NCI-H446 treated with DMSO at 0.1 percent for 48 hours (cell line): Measurements from ENCODE around the gene PXMP2.

Experiments
- DNase-seq: peaks from one replicate; lab custom pipeline; 2025; lab: John Stamatoyannopoulos, UW

The PXMP2 gene

GRCh38 chr12:132695431-132695830 is 8.0 kb downstream of the PXMP2 start:
- DNase-seq, result no peak

GRCh38 chr12:132698341-132698740 is 11.0 kb downstream of the PXMP2 start:
- DNase-seq, result no peak

GRCh38 chr12:132700212-132700822 is 12.9 kb downstream of the PXMP2 start:
- no peak for DNase-seq

GRCh38 chr12:132702640-132703039 is 15.3 kb downstream of the PXMP2 start:
- no peak for DNase-seq

- no peak for DNase-seq
Observed at GRCh38 chr12:132703641-132704040, 16.3 kb downstream of the PXMP2 start.

- DNase-seq, result no peak
Observed at GRCh38 chr12:132707241-132707640, 19.9 kb downstream of the PXMP2 start.

GRCh38 chr12:132708150-132708549 is 20.8 kb downstream of the PXMP2 start:
- no peak for DNase-seq

GRCh38 chr12:132710043-132710404 is 22.6 kb downstream of the PXMP2 start:
- no peak for DNase-seq

GRCh38 chr12:132710405-132711079 is 23.2 kb downstream of the PXMP2 start, which contains the start of gene PGAM5:
PGAM5 (plus strand) TSS chr12:132710842; CDS start chr12:132710877, 35 bp downstream.
- DNase-seq, result peak; percentile 45

GRCh38 chr12:132711080-132711843 is 23.9 kb downstream of the PXMP2 start:
- no peak for DNase-seq

- DNase-seq, result no peak
Observed at GRCh38 chr12:132713123-132713522, 25.7 kb downstream of the PXMP2 start.

- no peak for DNase-seq
Observed at GRCh38 chr12:132715874-132716273, 28.5 kb downstream of the PXMP2 start.

- DNase-seq, result no peak
Observed at GRCh38 chr12:132716356-132716755, 29.0 kb downstream of the PXMP2 start.

GRCh38 chr12:132717011-132717410 is 29.6 kb downstream of the PXMP2 start:
- no peak for DNase-seq

- no peak for DNase-seq
Observed at GRCh38 chr12:132717531-132718387, 30.4 kb downstream of the PXMP2 start.

GRCh38 chr12:132718644-132719043 is 31.3 kb downstream of the PXMP2 start:
- DNase-seq, result no peak

GRCh38 chr12:132719141-132719953 is 32.0 kb downstream of the PXMP2 start:
- DNase-seq, result no peak

GRCh38 chr12:132719954-132720324 is 32.6 kb downstream of the PXMP2 start:
- no peak for DNase-seq

- no peak for DNase-seq
Observed at GRCh38 chr12:132720606-132721345, 33.4 kb downstream of the PXMP2 start.

GRCh38 chr12:132723015-132723763 is 35.8 kb downstream of the PXMP2 start:
- no peak for DNase-seq
